Myometrial cell (primary cell): ENCODE results near the gene SLC9B2. TPM values are rescaled to one million over a fixed set of nuclear protein-coding genes. Genes with fewer than 3 reads are reported as not detected.

ENCODE experiments used
- total RNA-seq: library from RNA; depleted of rRNA; stranded (reverse); fragments of >200 nt; gene quantifications from 2 replicates; pipeline ENCODE4 v1.2.3, GENCODE V29; 2015

Gene SLC9B2, protein sequence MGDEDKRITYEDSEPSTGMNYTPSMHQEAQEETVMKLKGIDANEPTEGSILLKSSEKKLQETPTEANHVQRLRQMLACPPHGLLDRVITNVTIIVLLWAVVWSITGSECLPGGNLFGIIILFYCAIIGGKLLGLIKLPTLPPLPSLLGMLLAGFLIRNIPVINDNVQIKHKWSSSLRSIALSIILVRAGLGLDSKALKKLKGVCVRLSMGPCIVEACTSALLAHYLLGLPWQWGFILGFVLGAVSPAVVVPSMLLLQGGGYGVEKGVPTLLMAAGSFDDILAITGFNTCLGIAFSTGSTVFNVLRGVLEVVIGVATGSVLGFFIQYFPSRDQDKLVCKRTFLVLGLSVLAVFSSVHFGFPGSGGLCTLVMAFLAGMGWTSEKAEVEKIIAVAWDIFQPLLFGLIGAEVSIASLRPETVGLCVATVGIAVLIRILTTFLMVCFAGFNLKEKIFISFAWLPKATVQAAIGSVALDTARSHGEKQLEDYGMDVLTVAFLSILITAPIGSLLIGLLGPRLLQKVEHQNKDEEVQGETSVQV
- total RNA-seq = 11.5 and 17.0 TPM in 2 replicates

DNA sequence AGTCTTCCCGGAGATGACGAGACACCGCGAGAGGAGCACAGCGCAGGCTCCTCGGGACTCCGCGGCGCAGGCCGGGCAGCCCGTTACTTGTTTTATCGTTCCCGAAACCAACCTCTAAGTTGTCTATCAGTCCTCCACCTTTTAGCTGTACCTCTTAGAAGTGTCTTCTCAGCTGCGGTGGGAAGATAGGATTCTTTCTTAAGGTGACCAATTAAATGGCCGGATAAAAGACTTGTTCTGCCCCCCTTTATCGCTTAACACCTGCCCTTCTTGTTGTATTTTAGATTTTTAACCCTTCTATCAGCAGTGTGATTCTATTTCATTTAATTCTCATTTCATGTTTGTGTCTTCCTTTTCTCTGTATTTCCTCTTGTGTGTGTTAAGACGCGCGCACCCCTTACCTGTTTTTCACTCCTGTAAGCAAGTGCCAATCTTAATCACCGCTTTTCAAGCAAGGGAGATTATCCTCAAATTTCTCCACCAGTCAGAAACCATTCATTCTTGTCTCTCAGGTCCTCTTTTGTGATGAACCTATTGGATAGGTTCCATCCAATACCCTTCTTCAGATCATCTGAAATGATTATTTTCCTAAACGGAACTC is at the start of gene SLC9B2:
Gene SLC9B2 (minus strand): TSS at position 15 of the 601 bp plus-strand sequence. CDS start 9,211 bp downstream, outside the sequence.

DNA sequence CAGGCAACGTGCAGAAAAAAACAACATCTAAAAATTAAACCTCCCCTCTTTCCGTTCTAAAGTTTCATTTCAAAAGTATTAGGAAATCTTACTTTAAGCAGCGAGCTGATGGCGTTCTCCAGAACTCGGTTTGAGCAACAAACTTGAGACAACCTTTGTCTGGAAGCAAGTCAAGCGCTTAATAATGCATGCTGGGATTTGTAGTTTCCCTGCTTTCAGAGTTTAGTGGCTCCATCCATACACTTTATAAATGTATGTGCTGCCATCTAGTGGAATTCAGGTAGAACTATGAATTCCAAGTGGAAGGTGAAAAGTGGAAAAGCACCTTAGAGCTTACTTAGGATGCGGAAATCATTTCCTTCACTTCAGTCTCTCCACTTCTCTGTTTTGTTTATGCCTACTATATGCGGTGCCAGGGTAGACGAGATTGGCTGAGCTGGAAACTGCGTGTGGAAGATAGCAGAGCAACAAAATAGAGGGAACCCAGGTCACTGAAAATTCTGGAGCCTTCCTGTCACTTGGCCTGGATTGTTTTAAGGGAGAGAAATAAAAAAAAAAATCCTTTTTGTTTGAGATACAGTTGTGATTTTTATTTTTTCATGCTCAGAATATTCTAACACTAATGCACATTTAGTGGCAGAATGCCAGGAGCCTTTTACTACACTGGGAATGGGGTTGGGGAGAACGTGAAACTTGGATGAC is 23.3 kb upstream of the SLC9B2 start, which contains the start of gene BDH2:
Gene BDH2 (minus strand): TSS at position 144 of the 702 bp plus-strand sequence. CDS start 3,580 bp downstream, outside the sequence.

DNA sequence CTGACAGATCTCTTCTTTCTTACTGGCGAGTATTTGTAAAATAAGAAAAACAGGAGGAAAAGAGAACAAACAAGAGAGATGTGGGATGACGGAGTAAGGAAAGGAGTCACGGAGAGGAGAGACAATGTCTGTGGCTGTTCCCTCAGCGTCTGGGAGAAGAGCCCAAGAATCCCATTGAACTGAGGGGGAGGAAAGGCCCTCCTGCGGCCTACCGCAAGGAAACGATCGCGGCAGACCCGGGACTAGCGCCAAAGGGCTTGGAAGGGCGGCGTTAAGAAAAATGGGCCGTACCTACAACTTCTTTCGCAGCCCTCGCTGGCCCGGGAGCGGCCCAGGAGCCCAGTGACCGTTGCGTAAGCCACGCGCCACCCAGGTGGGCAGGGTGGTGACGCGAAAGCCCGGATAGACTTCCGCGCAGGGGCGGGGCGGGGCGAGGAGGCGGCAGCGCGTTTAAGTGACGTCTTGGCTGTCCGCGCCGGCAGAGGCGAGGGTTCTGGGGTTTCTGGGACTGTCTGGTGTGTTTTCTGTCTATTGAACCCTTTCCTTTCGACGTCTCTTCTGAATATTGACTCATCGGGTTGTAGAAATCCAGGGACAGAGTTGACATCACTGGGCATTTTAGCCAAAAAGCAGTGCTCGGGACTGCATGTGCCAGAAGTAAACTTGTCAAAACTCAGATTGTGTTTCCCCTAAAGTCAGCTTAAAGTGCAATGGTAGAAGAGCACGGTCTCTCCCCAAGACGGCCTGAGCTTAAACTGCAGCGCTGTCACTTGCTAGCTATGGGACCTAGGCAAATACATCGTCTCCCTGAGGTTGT is 57.0 kb downstream of the SLC9B2 start, which contains the start of gene SLC9B1:
Gene SLC9B1 (minus strand): TSS at position 398 of the 817 bp plus-strand sequence. CDS start 27,994 bp downstream, outside the sequence.

Other genes with a start within 250 kb of the SLC9B2 start
- 308 and 381 TPM in 2 replicates for gene UBE2D3, start 249.2 kb downstream of the SLC9B2 start, total RNA-seq
- gene CISD2, start 207.8 kb downstream of the SLC9B2 start, total RNA-seq = 23.9 and 24.5 TPM in 2 replicates
- gene SLC9B1, start 57.1 kb downstream of the SLC9B2 start, total RNA-seq = 0.29 TPM in 1 of 2 replicates, not detected in the other
- gene BDH2, start 23.1 kb upstream of the SLC9B2 start, total RNA-seq = 52.1 and 59.4 TPM in 2 replicates
- 12.6 and 14.4 TPM in 2 replicates for gene CENPE, start 121.6 kb upstream of the SLC9B2 start, total RNA-seq